Left colon (tissue), 2 donors: ENCODE results near the gene KLF11. TPM values are rescaled to one million over a fixed set of nuclear protein-coding genes. Genes with fewer than 3 reads are reported as not detected.
"Not testable (repeated sequence)": the region's sequence is repeated elsewhere in the genome, so short reads cannot be mapped to it uniquely, and the experiment has no call there.

ENCODE experiments used
- ATAC-seq: fragments of 200-7000 bp; cut with Tn5 transposase; one replicate; pipeline ENCODE4 v1.9.1; 2020; ENCODE audit warnings: mild to moderate bottlenecking, moderate library complexity
- DNase-seq, 2 donors: peaks; one replicate each; pipeline ENCODE4 v3.0.0-alpha.2; 2020
- intact Hi-C, 2 donors: fragments of 100-400 bp; cut with DNase I in 1 of 2; cut with micrococcal nuclease in 1 of 2; formaldehyde crosslinking; loops; one replicate each; pipeline versions ENCODE4 v1.11.2 to v1.14.0; 2022; cut with DNase I, micrococcal nuclease
- total RNA-seq, 2 donors: library from RNA; stranded (reverse); fragmentation: NEBNext Ultra II Directional; extraction: Animal tissue kit (Norgen Biotek cat#: 25700); gene quantifications; one replicate each; pipeline ENCODE4 v1.2.1, GENCODE V29; 2021
- donor health status: DM: no; HTN: no; CAD: no.
- donor health status: DM: yes; HTN: yes; CAD: no.

The KLF11 gene
- total RNA-seq, 2 donors from 2014 or later, result 9.7 to 10.2 TPM

DNA sequence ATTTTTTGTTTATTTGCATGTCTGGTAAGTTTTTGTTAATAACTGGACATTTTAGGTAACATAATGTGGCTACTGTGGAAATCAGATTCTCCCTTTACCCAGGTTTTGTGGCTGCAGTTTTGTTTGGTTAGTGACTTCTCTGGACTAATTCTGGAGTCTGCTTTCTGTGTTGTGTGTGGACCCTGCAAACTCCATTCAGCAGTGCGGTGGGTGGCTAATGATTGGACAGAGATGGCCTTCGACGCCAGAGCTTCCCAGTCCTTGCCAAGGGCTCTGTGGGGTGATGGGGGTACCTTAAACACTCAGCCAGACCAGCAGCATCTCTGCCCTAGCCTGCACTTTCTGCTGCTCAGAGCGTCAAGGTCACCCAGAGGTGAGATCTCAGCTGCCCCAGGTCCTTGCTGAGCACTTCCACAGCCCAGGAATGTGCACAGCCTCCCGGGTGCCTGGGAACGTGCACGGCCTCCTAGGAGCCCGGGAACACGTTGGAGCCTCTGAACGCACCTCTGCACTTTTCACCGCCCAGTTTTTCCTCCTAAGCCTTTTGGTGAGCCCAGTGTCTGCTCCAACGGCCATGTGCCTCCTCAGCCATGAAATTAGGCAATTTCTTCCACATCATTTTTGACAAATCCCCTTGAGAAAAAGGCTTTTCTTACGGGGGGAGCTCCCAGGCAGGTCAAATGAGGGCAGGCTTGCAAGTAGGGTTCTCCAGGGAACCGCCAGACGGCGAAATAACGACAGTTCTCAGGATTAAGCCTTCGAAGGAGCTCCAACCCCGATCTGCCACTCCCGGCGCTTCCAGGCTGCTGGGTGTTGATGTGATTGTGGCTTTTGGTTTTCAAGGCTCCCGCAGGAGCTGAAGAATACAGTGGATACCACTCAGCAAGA lies 35.2 kb upstream of the KLF11 start:
- ATAC-seq (no peak), DNase-seq (peak in 1 of 2 donors; percentile 31)
- intact Hi-C loops, result no loop called here

DNA sequence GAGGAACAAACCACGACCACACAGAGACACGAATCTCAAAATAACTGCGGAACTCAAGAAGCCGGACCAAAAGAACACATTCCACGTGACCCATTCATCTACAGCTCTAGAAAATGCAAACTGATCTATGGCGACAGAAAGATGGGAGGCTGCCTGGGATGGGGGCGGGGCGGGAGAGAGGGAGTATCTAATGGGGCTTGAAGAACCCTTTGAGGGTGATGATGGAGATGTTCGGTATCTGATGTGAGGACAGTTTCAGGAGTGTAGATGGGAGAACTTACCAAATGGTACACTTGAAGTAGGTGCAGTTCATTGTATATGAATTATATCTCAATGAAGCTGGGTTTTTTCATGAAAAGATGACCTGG lies 34.6 kb upstream of the KLF11 start:
- DNase-seq, result no peak
- intact Hi-C loops, result no loop called here
- no peak for ATAC-seq

DNA sequence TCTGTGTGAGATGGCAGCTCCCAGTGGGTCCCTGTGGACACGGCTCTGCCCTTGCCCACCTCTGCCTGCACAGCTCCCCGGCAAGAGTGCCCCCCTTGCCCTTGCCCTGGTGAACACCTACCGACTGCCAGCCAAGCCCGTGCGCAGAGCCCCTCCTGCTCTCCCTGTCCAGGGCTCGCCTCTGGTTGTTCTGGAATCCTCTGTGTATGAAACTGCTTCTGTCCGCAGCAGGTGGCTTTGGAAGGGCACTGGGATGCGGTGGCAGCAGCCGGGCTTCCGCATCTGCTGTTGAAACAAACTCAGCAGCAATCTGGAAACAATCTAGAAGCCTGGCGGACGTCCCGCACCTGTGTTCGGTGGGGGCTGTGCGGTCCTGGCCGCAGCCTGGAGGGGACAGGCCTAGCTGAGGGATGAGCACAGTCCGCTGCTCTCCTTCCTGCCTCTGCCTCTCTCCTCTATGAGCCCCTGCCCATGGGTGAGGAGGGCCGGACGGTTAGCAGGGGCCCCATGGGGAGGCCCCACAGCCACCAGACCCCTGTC lies 34.0 kb upstream of the KLF11 start:
- intact Hi-C loops, result no loop called here
- DNase-seq (peak in 1 of 2 donors; percentile 18), ATAC-seq (peak; percentile 4)

DNA sequence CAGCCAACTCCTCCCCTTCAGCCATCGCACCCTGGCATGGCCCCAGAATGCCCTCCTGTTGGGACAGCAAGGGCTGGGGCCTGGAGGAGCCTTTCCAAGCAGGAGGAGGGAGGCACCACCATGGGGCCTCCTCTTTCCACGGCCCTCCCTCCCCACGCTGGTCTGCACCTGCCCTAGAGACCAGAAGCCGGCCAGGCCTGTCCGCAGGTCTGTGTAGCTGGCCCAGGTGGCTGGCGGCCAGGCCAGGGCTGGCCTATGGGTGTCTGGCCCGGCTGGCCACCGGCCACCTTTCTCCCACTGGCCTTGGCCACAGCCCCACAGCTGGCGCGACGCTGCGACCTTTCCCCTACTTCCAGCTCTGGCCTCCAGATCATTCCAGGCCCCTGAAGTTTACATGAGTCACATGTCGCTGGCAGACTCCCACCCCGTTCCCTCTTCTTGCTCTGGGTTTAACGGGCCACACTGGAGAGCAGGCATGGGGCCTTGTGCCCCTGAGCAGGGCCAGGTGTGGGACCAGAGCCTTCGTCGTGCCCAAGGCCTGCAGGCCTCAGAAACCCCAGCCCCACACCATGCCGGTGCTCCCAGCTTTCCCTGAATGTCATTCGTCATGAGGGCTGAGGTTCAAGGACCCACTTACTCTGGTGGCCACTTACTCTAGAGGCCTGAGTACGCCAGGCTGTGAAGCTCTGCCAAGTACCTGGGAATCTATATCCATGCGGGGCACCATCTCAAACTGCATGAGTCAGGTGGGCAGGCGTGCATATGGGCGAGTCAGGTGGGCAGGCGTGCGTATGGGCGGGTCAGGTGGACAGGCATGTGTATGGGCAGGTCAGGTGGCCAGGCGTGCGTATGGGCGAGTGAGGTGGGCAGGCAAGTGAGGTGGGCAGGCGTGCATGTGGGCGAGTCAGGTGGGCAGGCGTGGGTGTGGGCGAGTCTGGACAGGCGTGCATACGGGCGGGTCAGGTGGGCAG lies 33.3 kb upstream of the KLF11 start:
- intact Hi-C loops, result no loop called here
- ATAC-seq (peak; percentile 31), DNase-seq (peak; percentile 46 to 68)

DNA sequence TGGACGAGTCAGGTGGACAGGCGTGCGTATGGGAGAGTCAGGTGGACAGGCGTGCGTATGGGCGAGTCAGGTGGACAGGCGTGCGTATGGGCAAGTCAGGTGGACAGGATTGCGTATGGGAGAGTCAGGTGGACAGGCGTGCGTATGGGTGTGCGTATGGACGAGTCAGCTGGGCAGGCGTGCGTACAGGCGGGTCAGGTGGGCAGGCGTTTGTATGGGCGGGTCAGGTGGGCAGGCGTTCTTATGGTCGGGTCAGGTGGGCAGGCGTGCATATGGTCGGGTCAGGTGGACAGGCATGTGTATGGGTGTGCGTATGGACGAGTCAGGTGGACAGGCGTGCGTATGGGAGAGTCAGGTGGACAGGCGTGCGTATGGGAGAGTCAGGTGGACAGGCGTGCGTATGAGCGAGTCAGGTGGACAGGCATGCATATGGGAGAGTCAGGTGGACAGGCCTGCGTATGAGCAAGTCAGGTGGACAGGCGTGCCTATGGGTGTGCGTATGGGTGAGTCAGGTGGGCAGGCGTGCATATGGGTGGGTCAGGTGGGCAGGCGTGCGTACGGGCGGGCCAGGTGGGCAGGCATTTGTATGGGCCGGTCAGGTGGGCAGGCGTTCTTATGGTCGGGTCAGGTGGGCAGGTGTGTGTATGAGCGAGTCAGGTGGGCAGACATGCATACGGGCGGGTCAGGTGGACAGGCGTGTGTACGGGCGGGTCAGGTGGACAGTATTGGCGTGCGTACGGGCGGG lies 32.3 kb upstream of the KLF11 start:
- intact Hi-C loops, DNase-seq, ATAC-seq: not testable (repeated sequence)

DNA sequence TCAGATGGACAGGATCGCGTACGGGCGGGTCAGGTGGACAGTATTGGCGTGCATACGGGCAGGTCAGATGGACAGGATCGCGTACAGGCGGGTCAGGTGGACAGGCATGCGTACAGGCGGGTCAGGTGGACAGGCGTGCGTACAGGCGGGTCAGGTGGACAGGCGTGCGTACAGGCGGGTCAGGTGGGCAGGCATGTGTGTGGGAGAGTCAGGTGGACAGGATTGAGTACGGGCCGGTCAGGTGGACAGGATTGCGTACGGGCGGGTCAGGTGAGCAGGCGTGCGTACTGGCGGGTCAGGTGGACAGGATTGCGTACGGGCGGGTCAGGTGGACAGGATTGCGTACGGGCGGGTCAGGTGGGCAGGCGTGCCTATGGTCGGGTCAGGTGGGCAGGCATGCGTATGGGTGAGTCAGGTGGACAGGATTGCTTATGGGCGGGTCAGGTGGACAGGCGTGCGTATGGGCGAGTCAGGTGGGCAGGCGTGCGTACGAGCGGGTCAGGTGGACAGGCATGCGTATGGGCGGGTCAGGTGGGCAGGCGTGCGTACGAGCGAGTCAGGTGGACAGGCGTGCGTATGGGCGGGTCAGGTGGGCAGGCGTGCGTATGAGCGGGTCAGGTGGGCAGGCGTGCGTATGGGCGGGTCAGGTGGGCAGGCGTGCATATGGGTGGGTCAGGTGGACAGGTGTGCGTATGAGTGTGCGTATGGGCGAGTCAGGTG lies 31.6 kb upstream of the KLF11 start:
- DNase-seq, ATAC-seq, intact Hi-C loops: not testable (repeated sequence)

DNA sequence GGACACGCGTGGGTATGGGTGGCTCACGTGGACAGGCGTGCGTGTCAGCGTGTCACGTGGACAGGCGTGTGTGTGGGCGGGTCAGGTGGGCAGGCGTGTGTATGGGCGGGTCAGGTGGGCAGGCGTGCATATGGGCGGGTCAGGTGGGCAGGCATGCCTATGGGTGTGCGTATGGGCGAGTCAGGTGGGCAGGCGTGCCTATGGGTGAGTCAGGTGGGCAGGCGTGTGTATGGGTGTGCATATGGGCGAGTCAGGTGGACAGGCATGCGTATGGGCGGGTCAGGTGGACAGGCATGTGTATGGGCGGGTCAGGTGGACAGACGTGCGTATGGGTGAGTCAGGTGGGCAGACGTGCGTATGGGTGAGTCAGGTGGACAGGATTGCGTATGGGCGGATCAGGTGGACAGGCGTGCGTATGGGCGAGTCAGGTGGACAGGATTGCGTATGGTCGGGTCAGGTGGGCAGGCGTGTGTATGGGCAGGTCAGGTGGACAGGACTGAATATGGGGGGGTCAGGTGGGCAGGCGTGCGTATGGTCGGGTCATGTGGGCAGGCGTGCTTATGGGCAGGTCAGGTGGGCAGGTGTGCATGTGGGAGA lies 30.9 kb upstream of the KLF11 start:
- DNase-seq, intact Hi-C loops, ATAC-seq: not testable (repeated sequence)

DNA sequence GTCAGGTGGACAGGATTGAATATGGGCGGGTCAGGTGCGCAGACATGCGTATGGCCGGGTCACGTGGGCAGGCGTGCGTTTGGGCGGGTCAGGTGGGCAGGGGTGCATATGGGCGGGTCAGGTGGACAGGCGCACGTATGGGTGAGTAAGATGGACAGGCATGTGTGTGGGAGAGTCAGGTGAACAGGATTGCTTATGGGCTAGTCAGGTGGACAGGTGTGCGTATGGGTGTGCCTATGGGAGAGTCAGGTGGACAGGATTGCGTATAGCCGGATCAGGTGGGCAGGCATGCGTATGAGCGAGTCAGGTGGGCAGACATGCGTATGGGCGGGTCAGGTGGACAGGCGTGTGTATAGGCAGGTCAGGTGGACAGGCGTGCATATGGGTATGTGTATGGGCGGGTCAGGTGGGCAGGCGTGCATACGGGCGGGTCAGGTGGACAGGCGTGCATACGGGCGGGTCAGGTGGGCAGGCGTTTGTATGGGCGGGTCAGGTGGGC lies 30.3 kb upstream of the KLF11 start:
- intact Hi-C loops, result no loop called here
- no peak for DNase-seq
- ATAC-seq, result no peak

DNA sequence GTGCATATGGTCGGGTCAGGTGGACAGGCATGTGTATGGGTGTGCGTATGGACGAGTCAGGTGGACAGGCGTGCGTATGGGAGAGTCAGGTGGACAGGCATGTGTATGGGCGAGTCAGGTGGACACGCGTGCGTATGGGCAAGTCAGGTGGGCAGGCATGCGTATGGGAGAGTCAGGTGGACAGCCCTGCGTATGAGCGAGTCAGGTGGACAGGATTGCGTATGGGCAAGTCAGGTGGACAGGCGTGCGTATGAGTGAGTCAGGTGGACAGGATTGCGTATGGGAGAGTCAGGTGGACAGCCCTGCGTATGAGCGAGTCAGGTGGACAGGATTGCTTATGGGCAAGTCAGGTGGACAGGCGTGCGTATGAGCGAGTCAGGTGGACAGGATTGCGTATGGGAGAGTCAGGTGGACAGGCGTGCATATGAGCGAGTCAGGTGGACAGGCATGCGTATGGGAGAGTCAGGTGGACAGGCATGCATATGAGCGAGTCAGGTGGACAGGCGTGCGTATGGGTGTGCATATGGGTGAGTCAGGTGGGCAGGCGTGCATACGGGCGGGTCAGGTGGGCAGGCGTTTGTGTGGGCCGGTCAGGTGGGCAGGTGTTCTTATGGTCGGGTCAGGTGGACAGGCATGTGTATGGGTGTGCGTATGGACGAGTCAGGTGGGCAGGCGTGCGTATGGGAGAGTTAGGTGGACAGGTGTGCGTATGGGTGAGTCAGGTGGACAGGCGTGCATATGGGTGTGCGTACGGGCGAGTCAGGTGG lies 29.5 kb upstream of the KLF11 start:
- ATAC-seq, intact Hi-C loops, DNase-seq: not testable (repeated sequence)

DNA sequence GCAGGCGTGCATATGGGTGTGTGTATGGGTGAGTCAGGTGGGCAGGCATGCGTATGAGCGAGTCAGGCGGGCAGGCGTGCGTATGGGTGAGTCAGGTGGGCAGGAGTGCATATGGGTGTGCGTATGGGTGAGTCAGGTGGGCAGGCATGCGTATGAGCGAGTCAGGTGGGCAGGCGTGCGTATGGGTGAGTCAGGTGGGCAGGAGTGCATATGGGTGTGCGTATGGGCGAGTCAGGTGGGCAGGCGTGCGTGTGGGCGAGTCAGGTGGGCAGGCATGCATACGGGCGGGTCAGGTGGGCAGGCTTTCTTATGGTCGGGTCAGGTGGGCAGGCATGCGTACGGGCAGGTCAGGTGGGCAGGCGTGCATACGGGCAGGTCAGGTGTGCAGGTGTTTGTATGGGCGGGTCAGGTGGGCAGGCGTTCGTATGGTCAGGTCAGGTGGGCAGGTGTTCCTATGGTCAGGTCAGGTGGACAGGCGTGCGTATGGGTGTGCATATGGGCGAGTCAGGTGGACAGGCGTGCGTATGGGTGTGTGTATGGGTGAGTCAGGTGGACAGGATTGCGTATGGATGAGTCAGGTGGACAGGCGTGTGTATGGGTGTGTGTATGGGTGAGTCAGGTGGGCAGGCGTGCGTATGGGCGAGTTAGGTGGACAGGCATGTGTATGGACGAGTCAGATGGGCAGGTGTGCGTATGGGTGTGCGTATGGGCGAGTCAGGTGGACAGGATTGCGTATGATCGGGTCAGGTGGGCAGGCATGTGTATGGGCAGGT lies 28.7 kb upstream of the KLF11 start:
- DNase-seq (no peak), ATAC-seq (no peak)
- intact Hi-C loops, result no loop called here

DNA sequence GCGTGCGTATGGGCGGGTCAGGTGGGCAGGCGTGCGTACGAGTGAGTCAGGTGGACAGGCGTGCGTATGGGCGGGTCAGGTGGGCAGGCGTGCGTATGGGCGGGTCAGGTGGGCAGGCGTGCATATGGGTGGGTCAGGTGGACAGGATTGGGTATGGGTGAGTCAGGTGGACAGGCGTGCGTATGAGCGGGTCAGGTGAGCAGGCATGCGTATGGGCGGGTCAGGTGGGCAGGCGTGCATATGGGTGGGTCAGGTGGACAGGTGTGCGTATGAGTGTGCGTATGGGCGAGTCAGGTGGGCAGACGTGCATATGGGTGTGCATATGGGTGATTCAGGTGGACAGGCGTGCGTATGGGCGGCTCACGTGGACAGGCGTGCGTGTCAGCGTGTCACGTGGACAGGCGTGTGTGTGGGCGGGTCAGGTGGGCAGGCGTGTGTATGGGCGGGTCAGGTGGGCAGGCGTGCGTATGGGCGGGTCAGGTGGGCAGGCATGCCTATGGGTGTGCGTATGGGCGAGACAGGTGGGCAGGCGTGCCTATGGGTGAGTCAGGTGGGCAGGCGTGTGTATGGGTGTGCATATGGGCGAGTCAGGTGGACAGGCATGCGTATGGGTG lies 27.9 kb upstream of the KLF11 start:
- intact Hi-C loops, DNase-seq, ATAC-seq: not testable (repeated sequence)

DNA sequence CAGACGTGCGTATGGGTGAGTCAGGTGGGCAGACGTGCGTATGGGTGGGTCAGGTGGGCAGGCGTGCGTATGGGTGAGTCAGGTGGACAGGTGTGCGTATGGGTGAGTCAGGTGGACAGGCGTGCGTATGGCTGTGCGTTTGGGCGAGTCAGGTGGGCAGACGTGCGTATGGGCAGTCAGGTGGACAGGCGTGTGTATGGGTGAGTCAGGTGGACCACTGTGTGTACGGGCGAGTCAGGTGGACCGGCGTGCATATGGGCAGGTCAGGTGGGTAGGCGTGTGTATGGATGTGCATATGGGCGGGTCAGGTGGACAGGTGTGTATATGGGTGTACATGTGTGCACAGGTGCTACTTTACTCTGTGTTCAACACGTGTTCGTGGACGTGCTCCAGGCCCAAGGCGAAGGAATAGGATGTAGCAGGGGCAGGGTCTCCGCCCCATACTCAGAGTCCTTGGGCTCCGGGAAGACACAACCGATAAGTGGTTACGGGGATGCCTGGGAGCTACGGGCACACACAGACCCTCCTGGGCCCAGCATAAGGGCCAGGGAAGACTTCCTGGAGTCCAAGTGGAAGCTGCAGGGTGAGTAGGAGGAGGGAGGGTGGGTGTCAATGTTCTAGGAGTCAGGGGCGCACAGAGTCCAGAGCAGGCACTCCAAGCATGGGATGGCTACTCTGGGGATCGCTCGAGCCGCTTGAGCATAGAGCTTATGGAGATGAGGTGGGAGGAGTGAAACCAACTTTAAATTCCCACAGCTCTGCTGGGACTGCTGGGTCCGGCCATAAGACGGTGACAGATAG lies 27.1 kb upstream of the KLF11 start:
- no peak for DNase-seq
- intact Hi-C loops, result no loop called here
- ATAC-seq, result no peak

DNA sequence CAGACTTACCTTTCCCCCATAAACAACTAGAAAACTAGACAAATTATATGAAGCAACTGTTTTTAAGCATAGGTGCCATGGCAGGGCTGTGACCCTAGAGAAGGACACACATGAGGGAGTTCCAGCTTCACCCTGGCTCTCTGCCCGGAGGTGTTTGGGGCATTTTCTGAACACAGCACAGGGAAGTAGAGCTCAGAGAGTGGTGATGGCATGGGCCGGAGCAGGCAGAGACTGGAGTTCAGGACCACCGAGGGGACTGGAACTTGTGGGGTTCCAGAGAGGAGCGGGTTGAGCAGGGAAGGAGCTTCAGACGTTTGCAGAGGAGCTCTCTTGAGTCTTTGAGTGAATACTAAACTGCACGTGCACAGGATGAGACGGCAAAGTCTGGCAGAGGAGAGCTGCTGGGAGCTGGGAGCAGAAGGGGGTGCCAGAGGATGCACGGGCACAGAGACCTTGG lies 26.5 kb upstream of the KLF11 start:
- DNase-seq, result no peak
- intact Hi-C loops, result no loop called here
- ATAC-seq, result no peak

DNA sequence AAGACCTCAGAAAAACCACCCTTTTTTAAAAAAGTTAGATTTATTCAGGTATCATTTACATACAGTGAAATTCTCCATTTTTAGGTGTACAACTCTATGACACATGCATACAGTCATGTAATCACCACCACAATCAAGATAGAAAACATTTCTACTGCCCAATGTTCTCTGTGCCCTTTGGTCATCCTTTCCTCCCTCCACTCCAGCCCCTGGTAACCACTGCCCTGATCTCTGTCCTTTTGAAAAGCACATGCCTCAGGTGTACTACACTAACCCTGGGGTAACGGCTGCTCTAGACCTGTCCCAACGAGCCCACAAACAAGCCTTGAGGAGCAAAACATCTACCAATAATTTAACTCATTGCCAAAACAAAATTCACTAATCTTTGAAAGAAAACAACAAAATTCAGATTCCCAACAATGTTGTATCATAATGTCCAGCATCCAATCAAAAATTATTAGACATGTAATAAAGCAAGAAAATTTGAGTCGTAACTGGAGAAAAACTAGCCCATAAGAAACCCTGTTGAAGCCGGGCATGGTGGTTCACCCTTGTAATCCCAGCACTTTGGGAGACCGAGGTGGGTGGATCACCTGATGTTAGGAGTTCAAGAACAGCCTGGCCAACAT lies 25.9 kb upstream of the KLF11 start:
- DNase-seq (no peak), ATAC-seq (no peak)
- intact Hi-C loops, result no loop called here
